Spleen (tissue), 11 donors: ENCODE data around the gene SORD. TPM values are rescaled to one million over a fixed set of nuclear protein-coding genes. Genes with fewer than 3 reads are reported as not detected.
"Not testable (repeated sequence)": the region's sequence is repeated elsewhere in the genome, so short reads cannot be mapped to it uniquely, and the experiment has no call there.

Source experiments
- DNase-seq: peaks from one replicate; pipeline ENCODE4 v3.0.0-alpha.2; 2020
- H3K27ac ChIP-seq, 8 donors: fragments of 200-600 bp; sonication (generic) in 7 of 8; 1 replicate in 4 of 8; 2 replicates in 4 of 8; pipeline versions ENCODE4 v1.5.0 to v1.8.0; 2016 to 2021; ENCODE audit warnings: inconsistent platforms in 4 of 8, mild to moderate bottlenecking in 4 of 8, moderate library complexity in 1 of 8
- H3K27me3 ChIP-seq, 7 donors: fragments of 200-600 bp; sonication (generic) in 6 of 7; replicated peaks in 1 of 7; 1 replicate in 4 of 7; 2 replicates in 3 of 7; pipeline versions ENCODE4 v1.5.0 to v1.8.0; 2016 to 2021; ENCODE audit warnings: inconsistent platforms in 3 of 7, mild to moderate bottlenecking in 1 of 7
- H3K36me3 ChIP-seq, 6 donors: fragments of 200-600 bp; sonication (generic) in 5 of 6; 1 replicate in 4 of 6; 2 replicates in 2 of 6; pipeline versions ENCODE4 v1.5.0 to v1.8.0; 2016 to 2021; ENCODE audit warnings: inconsistent platforms in 2 of 6
- H3K4me1 ChIP-seq, 6 donors: fragments of 200-600 bp; sonication (generic) in 5 of 6; 1 replicate in 3 of 6; 2 replicates in 3 of 6; pipeline versions ENCODE4 v1.5.0 to v1.8.0; 2016 to 2021; ENCODE audit warnings: inconsistent platforms in 3 of 6
- H3K4me3 ChIP-seq, 8 donors: fragments of 200-600 bp; sonication (generic) in 7 of 8; 1 replicate in 4 of 8; 2 replicates in 4 of 8; pipeline versions ENCODE4 v1.5.0 to v1.8.0; 2016 to 2021; ENCODE audit warnings: inconsistent platforms in 4 of 8, mild to moderate bottlenecking in 4 of 8, moderate library complexity in 2 of 8
- H3K9me3 ChIP-seq, 8 donors: fragments of 200-600 bp; sonication (generic) in 7 of 8; 1 replicate in 4 of 8; 2 replicates in 4 of 8; pipeline versions ENCODE4 v1.5.0 to v1.8.0; 2016 to 2021; ENCODE audit warnings: inconsistent platforms in 4 of 8
- CTCF ChIP-seq, 11 experiments: fragments of 200-600 bp in 7 of 11; fragments of 450-650 bp in 4 of 11; sonication (generic) in 4 of 11; IDR thresholded peaks in 8 of 11; conservative IDR thresholded peaks in 3 of 11; 1 replicate in 7 of 11; 2 replicates in 4 of 11; pipeline versions ENCODE4 v1.4.0 to v1.8.0; 2016 to 2021; ENCODE audit warnings: antibody characterized with exemption in 11 of 11, inconsistent platforms in 4 of 11, mild to moderate bottlenecking in 1 of 11
- POLR2A ChIP-seq, 3 donors: fragments of 450-650 bp; IDR thresholded peaks; one replicate each; pipeline ENCODE4 v1.5.1; 2017; ENCODE audit warnings: antibody characterized with exemption in 3 of 3, mild to moderate bottlenecking in 1 of 3
- POLR2AphosphoS5 ChIP-seq, 3 donors: sonication (generic); formaldehyde crosslinking; IDR thresholded peaks; one replicate each; pipeline ENCODE4 v1.5.1; 2017; ENCODE audit warnings: antibody characterized with exemption in 3 of 3
- whole genome bisulfite sequencing, 5 donors: extraction: QIAGEN DNeasy Blood & Tissue Kit in 3 of 5; methylation state at CpG; one replicate each; pipeline versions ENCODE4 v1.1.5 to v1.1.7; 2013 to 2018; 5-methylcytosine and 5-hydroxymethylcytosine counted together
- intact Hi-C: fragments of 100-400 bp; cut with DNase I; formaldehyde crosslinking; loops from one replicate; pipeline ENCODE4 v1.15.0; 2023; ENCODE audit warnings: low total_unique reads
- polyA plus RNA-seq, 3 donors: library from polyadenylated mRNA; stranded (reverse); fragments of 200-250 nt; gene quantifications; one replicate each; pipeline ENCODE4 v1.2.1, GENCODE V29; 2013
- total RNA-seq, 7 donors: library from RNA; depleted of rRNA in 3 of 7; stranded (reverse); fragments of >200 nt in 3 of 7; fragmentation: NEBNext Ultra II Directional in 4 of 7; extraction: Animal tissue kit (Norgen Biotek cat#: 25700) in 4 of 7; gene quantifications; one replicate each; pipeline versions ENCODE4 v1.1.0 to v1.2.1, GENCODE V29; 2016 to 2021
- donor health status: healthy with polysubstance abuse.
- donor health status: DM: no; HTN: no; CAD: no; lungs with moderate emphysema.
- donor health status: DM: no; HTN: no; CAD: no.
- donor health status: Bipolar disorder and iron deficiency.
- donor health status: healthy.
- donor health status: DM: no; HTN: no; CAD: no.
- donor health status: DM: yes; HTN: yes; CAD: no.

The SORD gene
- total and polyA plus RNA-seq, 10 donors, result 2.6 to 12.5 (median 7.7) TPM

DNA sequence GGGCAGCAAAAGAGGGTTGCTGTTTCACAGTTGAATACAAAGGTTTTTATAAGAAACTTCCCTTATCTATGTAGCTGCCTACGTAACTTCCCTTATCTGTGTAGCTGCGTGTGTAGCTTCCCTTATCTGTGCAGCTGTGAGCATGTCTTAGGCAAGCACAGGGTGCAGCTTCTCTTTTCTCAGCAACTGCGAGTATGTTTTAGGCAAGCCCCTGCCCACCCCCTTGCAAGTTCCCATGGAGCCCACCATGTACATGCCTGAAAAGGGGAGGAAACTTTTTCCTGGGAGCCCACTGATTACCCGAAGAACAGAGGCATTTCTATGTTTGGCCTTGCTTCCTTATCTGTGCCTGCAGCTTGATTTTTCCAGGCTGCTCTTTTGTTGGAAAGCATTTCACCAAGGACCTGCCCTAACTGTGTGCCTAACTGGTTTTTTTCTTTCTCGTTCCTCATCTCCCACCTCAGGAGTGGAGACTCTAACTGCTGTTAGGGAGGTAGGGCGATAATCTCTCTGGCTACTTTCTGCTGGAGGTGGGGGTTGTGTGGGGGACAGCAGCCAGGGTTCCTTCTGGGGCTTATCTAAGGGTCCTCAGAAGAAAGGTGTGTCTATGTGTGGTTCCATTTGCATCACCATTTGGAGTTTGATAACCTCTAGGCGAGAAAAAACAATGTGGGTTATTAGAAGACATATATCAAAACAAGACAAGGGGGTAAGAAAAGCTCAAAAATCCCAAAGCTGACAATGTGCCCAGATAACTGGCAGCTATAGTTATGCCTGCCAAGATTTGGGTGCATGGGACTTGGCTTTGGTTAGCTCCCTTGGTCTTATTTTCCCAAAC is 26.0 kb downstream of the SORD start:
- DNase-seq, result peak; percentile 84
- Histone ChIP-seq H3K4me1 (peaks cover 0 to 37% (median 9%) of the 10 kb centered on the region in 6 donors), H3K9me3 (peaks cover 0 to 15% (median 10%) of the 10 kb centered on the region in 8 donors), H3K27me3 (no peaks in the 10 kb centered on the region), H3K36me3 (peaks cover 0 to 8% (median 0%) of the 10 kb centered on the region in 6 donors), H3K4me3 (peak overlapping the region in 1 of 8 donors; percentile 53), H3K27ac (peak overlapping the region; percentile 57 to 91 (median 87))
- peak in 1 of 3 donors; percentile 69 for TF ChIP-seq POLR2AphosphoS5 (IDR thresholded peaks at IDR 0.05)
- TF ChIP-seq CTCF (IDR thresholded peaks at IDR 0.05 in 8 of 11, conservative IDR thresholded peaks at IDR 0.05 in 3 of 11), result no peak
- intact Hi-C loops, result no loop called here
- 35 to 70% (median 53%) methylated on average over 7 of the region's 7 CpGs for WGBS, 5 donors

GRCh38 chr15:45050587-45050986 is 27.6 kb downstream of the SORD start:
- peaks cover 0 to 8% (median 0%) of the 10 kb centered on the region in 6 donors for H3K36me3 ChIP-seq
- no peak for DNase-seq
- no peaks in the 10 kb centered on the region for H3K27me3 ChIP-seq
- no peak overlapping the region for H3K27ac ChIP-seq
- peaks cover 0 to 15% (median 10%) of the 10 kb centered on the region in 8 donors for H3K9me3 ChIP-seq
- H3K4me1 ChIP-seq, result peaks cover 0 to 28% (median 6%) of the 10 kb centered on the region in 6 donors
- TF ChIP-seq POLR2A (IDR thresholded peaks at IDR 0.05) (no peak), CTCF (IDR thresholded peaks at IDR 0.05 in 8 of 11, conservative IDR thresholded peaks at IDR 0.05 in 3 of 11) (no peak), POLR2AphosphoS5 (IDR thresholded peaks at IDR 0.05) (no peak)
- intact Hi-C loops, result no loop called here
- H3K4me3 ChIP-seq, result no peak overlapping the region
- 96 to 100% (median 97%) methylated on average over 1 of the region's 1 CpG for WGBS, 5 donors

GRCh38 chr15:45052676-45053075 is 29.7 kb downstream of the SORD start:
- intact Hi-C loops, DNase-seq, H3K27ac ChIP-seq, H3K27me3 ChIP-seq, H3K36me3 ChIP-seq, H3K4me3 ChIP-seq: not testable (repeated sequence)
- H3K9me3 ChIP-seq, result peaks cover 0 to 15% (median 10%) of the 10 kb centered on the region in 8 donors
- WGBS, 5 donors, result 85 to 99% (median 96%) methylated on average over 3 of the region's 3 CpGs
- H3K4me1 ChIP-seq, result peaks cover 0 to 20% (median 5%) of the 10 kb centered on the region in 6 donors

DNA sequence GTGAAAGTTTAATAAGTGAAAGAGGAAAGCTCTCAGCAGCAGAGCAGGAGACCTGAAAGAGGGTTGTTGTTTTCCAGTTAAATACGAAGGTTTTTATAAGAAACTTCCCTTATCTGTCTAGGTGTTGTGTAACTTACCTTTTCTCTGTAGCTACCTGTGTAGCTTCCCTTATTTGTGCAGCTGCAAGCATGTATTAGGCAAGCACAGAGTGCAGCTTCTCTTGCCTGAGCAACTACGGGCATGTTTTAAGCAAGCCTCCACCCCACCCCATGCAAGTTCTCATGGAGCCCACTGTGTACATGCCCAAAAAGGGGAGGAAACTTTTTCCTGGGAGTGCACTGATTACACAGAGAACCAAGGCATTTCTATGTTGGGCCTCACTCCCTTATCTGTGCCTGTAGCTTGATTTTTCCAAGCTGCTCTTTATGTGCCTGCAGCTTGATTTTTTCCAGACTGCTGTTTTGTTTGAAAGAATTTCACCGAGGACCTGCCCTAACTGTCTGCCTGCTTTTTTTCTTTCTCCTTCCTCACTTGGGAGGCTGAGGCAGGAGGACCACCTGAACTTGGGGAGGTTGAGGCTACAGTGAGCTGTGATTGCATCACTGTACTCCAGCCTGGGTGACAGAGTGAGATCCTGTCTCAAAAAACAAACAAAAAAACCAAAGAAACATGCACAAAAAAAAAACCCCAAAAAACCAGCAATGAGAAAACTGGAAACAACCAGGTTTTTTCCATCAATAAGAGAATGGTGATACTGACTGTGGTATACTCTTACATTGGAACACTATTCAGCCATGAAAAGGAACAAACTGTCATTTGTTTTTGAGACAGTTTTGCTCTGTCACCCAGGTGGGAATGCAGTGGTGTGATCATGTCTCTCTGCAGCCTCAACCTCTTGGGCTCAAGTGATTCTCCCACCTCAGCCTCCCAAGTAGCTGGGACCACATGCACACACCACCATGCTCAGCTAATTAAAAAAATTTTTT is 36.0 kb downstream of the SORD start:
- H3K27me3 ChIP-seq, H3K4me1 ChIP-seq, DNase-seq, H3K9me3 ChIP-seq, intact Hi-C loops, H3K36me3 ChIP-seq: not testable (repeated sequence)
- WGBS, 5 donors, result 70 to 93% (median 81%) methylated on average over 3 of the region's 3 CpGs
- Histone ChIP-seq H3K4me3 (peak overlapping the region in 1 of 8 donors; percentile 35), H3K27ac (peak overlapping the region in 6 of 8 donors; percentile 20 to 82 (median 62))

DNA sequence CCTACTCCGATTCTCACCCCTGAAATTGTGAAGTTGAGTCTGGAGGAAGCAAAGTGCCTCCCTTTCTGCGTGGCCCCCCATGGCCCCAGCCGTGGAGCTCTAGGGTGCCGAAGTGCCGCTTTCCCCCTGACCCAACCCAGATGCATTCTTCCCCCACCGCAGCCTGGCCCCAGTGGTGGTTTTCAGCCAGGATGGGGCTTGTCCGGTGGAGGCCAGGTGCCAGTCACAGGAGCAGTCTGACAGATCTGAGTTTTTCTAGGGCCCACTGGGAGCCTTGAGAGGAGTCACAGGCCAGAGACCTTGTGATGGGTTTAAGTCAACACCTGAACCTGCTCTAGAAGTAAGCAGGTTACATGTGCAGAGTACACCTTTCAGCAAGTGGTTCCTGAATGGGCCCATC is 39.3 kb downstream of the SORD start:
- H3K4me1 ChIP-seq, H3K27me3 ChIP-seq, DNase-seq, H3K36me3 ChIP-seq, H3K9me3 ChIP-seq, intact Hi-C loops, H3K4me3 ChIP-seq: not testable (repeated sequence)
- H3K27ac ChIP-seq, result peak overlapping the region in 1 of 8 donors; percentile 36
- WGBS, 5 donors, result 92 to 97% (median 96%) methylated on average over 5 to 7 of the region's 7 CpGs; no CpG with 5 or more reads in 1 of the 5 donors
